Measurements from ENCODE around the gene DERA. TPM values are rescaled to one million over a fixed set of nuclear protein-coding genes. Genes with fewer than 3 reads are reported as not detected.

DERA gene
- total RNA-seq, 1 experiment from 2014 or later: 40.8 TPM

- BruUV-seq (replicated peaks): TSS peak; percentile 69
- Mint-ChIP-seq H3K9me3 (ENCODE audit: unreplicated experiment) (no peaks in the 10 kb centered on the region), H3K4me1 (ENCODE audit: insufficient read depth, unreplicated experiment) (peaks cover 15% of the 10 kb centered on the region), H3K27ac (ENCODE audit: low read depth, unreplicated experiment) (no peak overlapping the region), H3K4me3 (ENCODE audit: unreplicated experiment) (no peak overlapping the region), H3K27me3 (ENCODE audit: insufficient read depth, unreplicated experiment) (no peaks in the 10 kb centered on the region), H3K36me3 (ENCODE audit: insufficient read depth, unreplicated experiment) (peaks cover 11% of the 10 kb centered on the region)
- ChIA-PET POLR2A (interaction anchor here (1.1 kb wide), 2 partner anchors 9 to 16 kb away, joined by 3 to 4 read pairs; no protein-coding TSS in a partner anchor), CTCF (interaction anchor here (0.7 to 1.4 kb wide), 2 partner anchors 10 to 304 kb away, joined by 3 read pairs; no protein-coding TSS in a partner anchor)
- DNase-seq (ENCODE audit: unreplicated experiment): no peak
- intact Hi-C loops (cut with micrococcal nuclease): no loop called here
- TF ChIP-seq CTCF (IDR thresholded peaks at IDR 0.05; ENCODE audit: unreplicated experiment): no peak
These were observed 17.9 kb downstream of the DERA start for GRCh38 chr12:15928870-15929571.

- Mint-ChIP-seq H3K27me3 (ENCODE audit: insufficient read depth, unreplicated experiment) (no peaks in the 10 kb centered on the region), H3K4me1 (ENCODE audit: insufficient read depth, unreplicated experiment) (peaks cover 16% of the 10 kb centered on the region), H3K4me3 (ENCODE audit: unreplicated experiment) (no peak overlapping the region), H3K27ac (ENCODE audit: low read depth, unreplicated experiment) (peak overlapping the region; percentile 69), H3K36me3 (ENCODE audit: insufficient read depth, unreplicated experiment) (peaks cover 11% of the 10 kb centered on the region), H3K9me3 (ENCODE audit: unreplicated experiment) (no peaks in the 10 kb centered on the region)
- ChIA-PET POLR2A (no interaction called here), CTCF (no interaction called here)
- no peak for DNase-seq (ENCODE audit: unreplicated experiment)
- intact Hi-C loops (cut with micrococcal nuclease): no loop called here
- BruUV-seq (replicated peaks): no TSS peak
- TF ChIP-seq CTCF (IDR thresholded peaks at IDR 0.05; ENCODE audit: unreplicated experiment): no peak
These were observed 20.5 kb downstream of the DERA start for GRCh38 chr12:15931590-15932053.

GRCh38 chr12:15932327-15932726 lies 21.2 kb downstream of the DERA start:
- no peaks in the 10 kb centered on the region for H3K27me3 Mint-ChIP-seq (ENCODE audit: insufficient read depth, unreplicated experiment)
- POLR2A ChIA-PET: no interaction called here
- CTCF ChIA-PET: interaction anchor here (0.7 kb wide), 1 partner anchor 34 kb away, joined by 3 read pairs; no protein-coding TSS in a partner anchor
- no peak for DNase-seq (ENCODE audit: unreplicated experiment)
- BruUV-seq (replicated peaks): no TSS peak
- TF ChIP-seq CTCF (IDR thresholded peaks at IDR 0.05; ENCODE audit: unreplicated experiment): no peak
- peaks cover 22% of the 10 kb centered on the region for H3K4me1 Mint-ChIP-seq (ENCODE audit: insufficient read depth, unreplicated experiment)
- peaks cover 11% of the 10 kb centered on the region for H3K36me3 Mint-ChIP-seq (ENCODE audit: insufficient read depth, unreplicated experiment)
- no peak overlapping the region for H3K27ac Mint-ChIP-seq (ENCODE audit: low read depth, unreplicated experiment)
- no peak overlapping the region for H3K4me3 Mint-ChIP-seq (ENCODE audit: unreplicated experiment)
- intact Hi-C loops (cut with micrococcal nuclease): no loop called here
- H3K9me3 Mint-ChIP-seq (ENCODE audit: unreplicated experiment): no peaks in the 10 kb centered on the region

- no peaks in the 10 kb centered on the region for H3K9me3 Mint-ChIP-seq (ENCODE audit: unreplicated experiment)
- no peak for TF ChIP-seq CTCF (IDR thresholded peaks at IDR 0.05; ENCODE audit: unreplicated experiment)
- ChIA-PET CTCF (interaction anchor here (0.7 kb wide), 1 partner anchor 35 kb away, joined by 3 read pairs; no protein-coding TSS in a partner anchor), POLR2A (no interaction called here)
- no TSS peak for BruUV-seq (replicated peaks)
- H3K4me3 Mint-ChIP-seq (ENCODE audit: unreplicated experiment): no peak overlapping the region
- DNase-seq (ENCODE audit: unreplicated experiment): no peak
- no peaks in the 10 kb centered on the region for H3K27me3 Mint-ChIP-seq (ENCODE audit: insufficient read depth, unreplicated experiment)
- H3K36me3 Mint-ChIP-seq (ENCODE audit: insufficient read depth, unreplicated experiment): peaks cover 11% of the 10 kb centered on the region
- H3K4me1 Mint-ChIP-seq (ENCODE audit: insufficient read depth, unreplicated experiment): peaks cover 27% of the 10 kb centered on the region
- intact Hi-C loops (cut with micrococcal nuclease): no loop called here
- H3K27ac Mint-ChIP-seq (ENCODE audit: low read depth, unreplicated experiment): no peak overlapping the region
These were observed 21.8 kb downstream of the DERA start for GRCh38 chr12:15932971-15933370.

All from MCF 10A (cell line).